Astrocyte of the cerebellum (primary cell): ENCODE results near the gene ITGB2.

Experiments
- DNase-seq: peaks from one replicate; pipeline ENCODE4 v3.0.0-alpha.2; 2011; ENCODE audit warnings: low read depth
- H3K4me3 ChIP-seq: 2 replicates; pipeline ENCODE4 v1.5.1; 2011; ENCODE audit warnings: mild to moderate bottlenecking, low read depth, low read length, moderate library complexity
- CTCF ChIP-seq: IDR thresholded peaks from 2 replicates; pipeline ENCODE4 v1.5.1; 2012; ENCODE audit warnings: low read length, low read depth, moderate library complexity, mild to moderate bottlenecking; ENCODE audit errors: missing control alignments
- in situ Hi-C: cut with HindIII; loops from 2 replicates; pipeline ENCODE4 v1.10.0; 2017; ENCODE audit warnings: low sequenced_read_pairs

Gene ITGB2

GRCh38 chr21:44949779-44950198 is 29.1 kb upstream of the ITGB2 start:
- in situ Hi-C loops: loop anchor here (5.0 kb wide), 1 partner anchor 178 kb away; no protein-coding TSS in a partner anchor
- H3K4me3 ChIP-seq: no peak overlapping the region
- peak; percentile 35 for DNase-seq
- peak; percentile 91 for TF ChIP-seq CTCF

GRCh38 chr21:44949161-44949778 is 28.6 kb upstream of the ITGB2 start:
- H3K4me3 ChIP-seq: no peak overlapping the region
- no peak for DNase-seq
- no peak for TF ChIP-seq CTCF
- in situ Hi-C loops: loop anchor here (5.0 kb wide), 1 partner anchor 178 kb away; no protein-coding TSS in a partner anchor

- no peak for DNase-seq
- no peak overlapping the region for H3K4me3 ChIP-seq
- in situ Hi-C loops: loop anchor here (5.0 kb wide), 1 partner anchor 179 kb away; no protein-coding TSS in a partner anchor
- no peak for TF ChIP-seq CTCF
Observed at GRCh38 chr21:44948426-44949120, 27.9 kb upstream of the ITGB2 start.

GRCh38 chr21:44947930-44948331 is 27.2 kb upstream of the ITGB2 start:
- in situ Hi-C loops: loop anchor here (5.0 kb wide), 1 partner anchor 179 kb away; no protein-coding TSS in a partner anchor
- DNase-seq: no peak
- TF ChIP-seq CTCF: no peak
- no peak overlapping the region for H3K4me3 ChIP-seq

- in situ Hi-C loops: loop anchor here (5.0 kb wide), 1 partner anchor 180 kb away; no protein-coding TSS in a partner anchor
- TF ChIP-seq CTCF: no peak
- no peak for DNase-seq
- H3K4me3 ChIP-seq: no peak overlapping the region
Observed at GRCh38 chr21:44947111-44947929, 26.6 kb upstream of the ITGB2 start.

- in situ Hi-C loops: loop anchor here (5.0 kb wide), 1 partner anchor 181 kb away; no protein-coding TSS in a partner anchor
- no peak for TF ChIP-seq CTCF
- no peak overlapping the region for H3K4me3 ChIP-seq
- no peak for DNase-seq
Observed at GRCh38 chr21:44946254-44947041, 25.7 kb upstream of the ITGB2 start.
